OCI-LY7 (cell line): ENCODE measurements around the gene RTEL1. TPM values are rescaled to one million over a fixed set of nuclear protein-coding genes. Genes with fewer than 3 reads are reported as not detected.

ENCODE experiments used
- BruUV-seq: library from RNA; stranded (reverse); fragments of 400-500 nt; replicated peaks from 2 replicates; lab custom pipeline; 2021; lab: Mats Ljungman, UMichigan
- CTCF ChIA-PET: fragments of 300-600 bp; sonication (Branson Sonifier 250); formaldehyde crosslinking; loops from one replicate; lab custom pipeline; 2022; ENCODE audit warnings: antibody characterized with exemption; ENCODE audit not compliant: unreplicated experiment; lab: Charles Lee
- POLR2A ChIA-PET: fragments of 300-600 bp; sonication (Branson Sonifier 250); formaldehyde crosslinking; loops from one replicate; lab custom pipeline; 2022; ENCODE audit warnings: antibody characterized with exemption; lab: Charles Lee
- DNase-seq: peaks from one replicate; pipeline ENCODE4 v3.0.0-alpha.2; 2015; ENCODE audit warnings: low spot score
- H2AFZ ChIP-seq: fragments of 200-600 bp; sonication (generic), shearing (Covaris generic); 2 replicates; pipeline ENCODE4 v1.6.1; 2014; ENCODE audit warnings: mild to moderate bottlenecking, antibody characterized with exemption, low read length, moderate library complexity
- H3K27ac ChIP-seq: fragments of 200-600 bp; sonication (generic); 2 replicates; pipeline ENCODE4 v1.5.1; 2014; ENCODE audit warnings: mixed run types, low read depth, mild to moderate bottlenecking, moderate library complexity, low read length, inconsistent platforms; ENCODE audit not compliant: poor library complexity, severe bottlenecking
- H3K36me3 ChIP-seq: fragments of 200-600 bp; sonication (generic); 2 replicates; pipeline ENCODE4 v1.6.1; 2014; ENCODE audit warnings: mild to moderate bottlenecking, antibody characterized with exemption, low read length, moderate library complexity, mixed read lengths; ENCODE audit not compliant: insufficient read depth
- H3K4me1 ChIP-seq: fragments of 200-600 bp; sonication (generic); 2 replicates; pipeline ENCODE4 v1.5.1; 2014; ENCODE audit warnings: mild to moderate bottlenecking, low read length; ENCODE audit not compliant: insufficient read depth, poor library complexity, severe bottlenecking
- H3K4me2 ChIP-seq: fragments of 200-600 bp; sonication (generic); 2 replicates; pipeline ENCODE4 v1.6.1; 2014; ENCODE audit warnings: mild to moderate bottlenecking, low read length
- H3K4me3 ChIP-seq: fragments of 200-600 bp; sonication (generic); 2 replicates; pipeline ENCODE4 v1.5.1; 2014; ENCODE audit warnings: mild to moderate bottlenecking, low read depth, low read length; ENCODE audit not compliant: poor library complexity, severe bottlenecking
- H3K79me2 ChIP-seq: fragments of 200-600 bp; sonication (generic); 2 replicates; pipeline ENCODE4 v1.6.1; 2016; ENCODE audit warnings: low read depth, mild to moderate bottlenecking, low read length, moderate library complexity, mixed read lengths; ENCODE audit not compliant: insufficient read depth
- H3K9me2 ChIP-seq: fragments of 200-600 bp; sonication (generic); 2 replicates; pipeline ENCODE4 v1.6.1; 2016; ENCODE audit warnings: mild to moderate bottlenecking, low read length, mixed read lengths; ENCODE audit not compliant: insufficient read depth
- H3K9me3 ChIP-seq: fragments of 200-600 bp; sonication (generic); 2 replicates; pipeline ENCODE4 v1.6.1; 2014; ENCODE audit warnings: mild to moderate bottlenecking, mixed run types, low read length, mixed read lengths
- H4K20me1 ChIP-seq: fragments of 200-600 bp; sonication (generic); 2 replicates; pipeline ENCODE4 v1.6.1; 2014; ENCODE audit warnings: mild to moderate bottlenecking, antibody characterized with exemption, low read length, moderate library complexity, mixed read lengths; ENCODE audit not compliant: insufficient read depth
- CTCF ChIP-seq: fragments of 200-600 bp; sonication (generic); conservative IDR thresholded peaks from 2 replicates; pipeline ENCODE4 v1.5.1; 2014; ENCODE audit warnings: mild to moderate bottlenecking, antibody characterized with exemption, low read length, moderate library complexity, mixed read lengths
- EZH2phosphoT487 ChIP-seq: fragments of 200-600 bp; sonication (generic); IDR thresholded peaks from 2 replicates; pipeline ENCODE4 v1.6.1; 2018; ENCODE audit warnings: low read depth, borderline replicate concordance, mild to moderate bottlenecking, mixed run types, antibody characterized with exemption, low read length, moderate library complexity, mixed read lengths
- intact Hi-C: fragments of 100-400 bp; cut with micrococcal nuclease; formaldehyde crosslinking; loops from one replicate; pipeline ENCODE4 v1.10.0; 2022; ENCODE audit not compliant: unreplicated experiment
- total RNA-seq, 2 experiments: library from RNA; depleted of rRNA in 1 of 2; stranded (reverse); fragments of >200 nt in 1 of 2; shearing (Covaris generic) in 1 of 2; gene quantifications; 2 replicates each; pipeline ENCODE4 v1.2.3, GENCODE V29; 2014 to 2022

Gene RTEL1
- total RNA-seq, 2 experiments from 2014 or later: 22.5 to 47.2 TPM

- Histone ChIP-seq H4K20me1 (no peaks in the 10 kb centered on the region), H3K9me3 (no peaks in the 10 kb centered on the region), H3K9me2 (no peaks in the 10 kb centered on the region), H2AFZ (no peak overlapping the region), H3K4me1 (peaks cover 60% of the 10 kb centered on the region), H3K4me2 (peak overlapping the region; percentile 92), H3K4me3 (peak overlapping the region; percentile 70), H3K36me3 (peaks cover 58% of the 10 kb centered on the region), H3K27ac (peak overlapping the region; percentile 89), H3K79me2 (peaks cover 2% of the 10 kb centered on the region)
- POLR2A ChIA-PET: interaction anchor here (0.7 to 1.7 kb wide), 4 partner anchors 9 to 79 kb away, joined by 3 to 13 read pairs (median 4); partner anchors contain the start of genes ARFRP1, RTEL1 and ZGPAT
- CTCF ChIA-PET: interaction anchor here (0.7 kb wide), 1 partner anchor 31 kb away, joined by 5 read pairs; no protein-coding TSS in a partner anchor
- intact Hi-C loops: loop anchor here (1.0 to 2.0 kb wide), 3 partner anchors 9 to 108 kb away; partner anchors contain the start of gene ARFRP1
- no TSS peak for BruUV-seq
- peak; percentile 63 for DNase-seq
- no peak for TF ChIP-seq EZH2phosphoT487
- 0 out of 2 replicates have a peak, but pooled peaks have one; percentile 36 for TF ChIP-seq CTCF
These were observed 79.0 kb downstream of the RTEL1 start for GRCh38 chr20:63736893-63737694.

GRCh38 chr20:63737695-63737944, 79.5 kb downstream of the RTEL1 start:
- POLR2A ChIA-PET: interaction anchor here (1.2 to 1.7 kb wide), 2 partner anchors 9 to 30 kb away, joined by 5 to 13 read pairs; partner anchors contain the start of genes ARFRP1 and ZGPAT
- no peak for TF ChIP-seq EZH2phosphoT487
- TF ChIP-seq CTCF: no peak
- peak overlapping the region; percentile 92 for H3K4me2 ChIP-seq
- H3K36me3 ChIP-seq: peaks cover 58% of the 10 kb centered on the region
- peak overlapping the region; percentile 70 for H3K4me3 ChIP-seq
- no TSS peak for BruUV-seq
- no peaks in the 10 kb centered on the region for H3K9me2 ChIP-seq
- intact Hi-C loops: loop anchor here (1.0 to 2.0 kb wide), 2 partner anchors 9 to 109 kb away; no protein-coding TSS in a partner anchor
- peaks cover 55% of the 10 kb centered on the region for H3K4me1 ChIP-seq
- H3K27ac ChIP-seq: peak overlapping the region; percentile 89
- no peak overlapping the region for H2AFZ ChIP-seq
- DNase-seq: no peak
- no peaks in the 10 kb centered on the region for H3K9me3 ChIP-seq
- no peaks in the 10 kb centered on the region; the same call in none of the 2 replicates for H3K79me2 ChIP-seq
- no peaks in the 10 kb centered on the region for H4K20me1 ChIP-seq
- CTCF ChIA-PET: no interaction called here
